Neutrophil (primary cell): ENCODE measurements around the gene ZNF786.
"Not testable (repeated sequence)": the region's sequence is repeated elsewhere in the genome, so short reads cannot be mapped to it uniquely, and the experiment has no call there.

ENCODE experiments used
- H3K27ac ChIP-seq: fragments of 200-600 bp; sonication (generic); 2 replicates; pipeline ENCODE4 v1.5.1; 2016; ENCODE audit warnings: mild to moderate bottlenecking, moderate library complexity
- H3K27me3 ChIP-seq: fragments of 200-600 bp; sonication (generic); 2 replicates; pipeline ENCODE4 v1.6.0; 2016; ENCODE audit warnings: mild to moderate bottlenecking
- H3K36me3 ChIP-seq: fragments of 200-600 bp; sonication (generic); 2 replicates; pipeline ENCODE4 v1.5.1; 2017
- H3K4me1 ChIP-seq, 2 experiments: fragments of 200-600 bp in 1 of 2; sonication (generic) in 1 of 2; 1 replicate in 1 of 2; 2 replicates in 1 of 2; pipeline versions ENCODE4 v1.5.1 to v1.6.1; 2013 to 2016; ENCODE audit warnings: low read depth in 1 of 2, low read length in 1 of 2, mild to moderate bottlenecking in 1 of 2, moderate library complexity in 1 of 2; ENCODE audit not compliant: control insufficient read depth in 1 of 2, insufficient read depth in 1 of 2
- H3K4me3 ChIP-seq, 2 experiments: fragments of 200-600 bp in 1 of 2; sonication (generic) in 1 of 2; 1 replicate in 1 of 2; 2 replicates in 1 of 2; pipeline ENCODE4 v1.5.1; 2013 to 2016; ENCODE audit warnings: low read depth in 1 of 2, low read length in 1 of 2, mild to moderate bottlenecking in 1 of 2, moderate library complexity in 1 of 2
- H3K9me3 ChIP-seq: fragments of 200-600 bp; sonication (generic); 2 replicates; pipeline ENCODE4 v1.5.1; 2016
- CTCF ChIP-seq: fragments of 200-600 bp; sonication (generic); IDR thresholded peaks from 2 replicates; pipeline ENCODE4 v1.5.1; 2016; ENCODE audit warnings: antibody characterized with exemption

Gene ZNF786

DNA sequence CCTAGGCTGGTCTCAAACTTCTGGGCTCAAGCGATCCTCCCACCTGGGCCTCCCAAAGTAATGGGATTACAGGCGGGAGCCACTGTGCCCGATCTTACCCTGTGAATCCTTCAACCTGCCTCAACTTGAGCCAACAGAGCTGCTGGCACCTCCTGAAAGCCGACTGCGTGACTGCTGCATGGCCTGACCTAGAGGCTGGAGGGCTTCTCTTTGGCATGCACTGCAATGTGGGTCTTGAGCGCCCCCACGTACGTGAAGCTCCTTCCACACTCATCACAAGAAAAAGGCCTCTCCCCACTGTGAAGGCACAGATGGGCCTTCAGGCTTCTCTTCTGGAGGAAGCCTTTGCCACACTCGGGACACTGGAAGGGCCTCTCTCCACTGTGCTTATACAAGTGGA, 12.9 kb upstream of the ZNF786 start:
- H3K27ac ChIP-seq = no peak overlapping the region
- no peaks in the 10 kb centered on the region for H3K27me3 ChIP-seq
- H3K4me3 ChIP-seq = no peak overlapping the region
- TF ChIP-seq CTCF = no peak
- no peaks in the 10 kb centered on the region for H3K9me3 ChIP-seq
- no peaks in the 10 kb centered on the region for H3K4me1 ChIP-seq
- no peaks in the 10 kb centered on the region for H3K36me3 ChIP-seq

DNA sequence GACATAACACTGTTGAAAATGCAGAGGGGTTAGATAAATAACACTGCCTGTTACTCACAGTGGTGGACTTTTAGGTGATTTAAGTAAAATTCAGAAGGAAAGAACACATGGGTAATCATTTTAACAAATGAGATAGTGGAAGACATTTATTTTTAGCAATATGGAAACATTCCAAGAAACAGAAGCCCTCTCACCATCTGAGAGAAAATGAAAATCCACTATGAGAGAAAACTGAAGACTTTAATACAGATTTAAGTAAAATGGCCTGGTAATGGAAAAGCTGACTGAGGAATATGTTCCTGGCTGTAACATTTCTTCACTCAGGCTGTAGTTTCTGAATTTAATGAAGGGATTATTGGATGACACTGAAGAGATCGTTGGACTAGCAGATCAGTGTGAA, 12.1 kb upstream of the ZNF786 start:
- Histone ChIP-seq H3K4me1 (no peaks in the 10 kb centered on the region), H3K27me3 (no peaks in the 10 kb centered on the region)
- TF ChIP-seq CTCF = no peak

DNA sequence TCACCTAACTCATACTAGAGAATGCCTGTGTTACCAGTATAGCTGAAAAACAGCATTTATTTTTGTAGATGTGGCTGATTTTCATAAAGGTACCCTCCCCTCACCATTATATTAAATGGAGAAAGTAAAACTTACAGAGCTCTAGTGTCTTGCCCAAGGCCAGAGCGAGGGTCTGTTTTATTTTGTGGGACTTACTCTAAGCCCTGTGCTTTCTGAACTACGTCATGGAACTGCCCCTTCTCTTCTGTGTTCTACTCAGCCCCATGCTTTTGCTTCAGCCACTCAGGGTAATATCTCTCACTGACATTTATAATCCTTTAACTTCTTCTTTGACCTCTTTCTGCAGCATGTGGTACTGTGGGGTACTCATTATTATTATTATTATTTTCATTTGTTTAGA, 10.3 kb upstream of the ZNF786 start:
- no peaks in the 10 kb centered on the region for H3K9me3 ChIP-seq
- TF ChIP-seq CTCF = no peak
- H3K27ac ChIP-seq = no peak overlapping the region

More for the DNA sequence above, 12.1 kb upstream of the ZNF786 start:
- Histone ChIP-seq H3K4me3 (no peak overlapping the region), H3K9me3 (no peaks in the 10 kb centered on the region), H3K27ac (no peak overlapping the region), H3K36me3 (no peaks in the 10 kb centered on the region)

DNA sequence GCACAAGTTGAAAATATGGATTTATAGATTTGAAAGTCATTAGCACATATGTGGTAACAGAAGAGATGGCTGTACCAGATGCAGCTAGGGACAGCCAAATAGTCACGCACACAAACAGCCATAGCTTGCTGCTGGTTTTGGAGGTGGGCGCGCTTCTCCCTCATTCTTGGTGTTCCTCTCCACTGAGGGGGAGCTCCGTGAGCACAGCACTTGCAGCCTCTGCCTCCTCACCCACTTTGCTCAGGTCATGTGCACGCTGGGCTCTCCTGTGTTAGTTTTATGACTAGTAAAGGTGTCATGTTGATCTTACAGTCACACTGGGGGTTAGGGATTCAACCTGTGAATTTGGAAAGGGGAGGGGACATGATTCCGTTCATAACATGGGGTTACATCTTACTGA, 8.5 kb upstream of the ZNF786 start:
- Histone ChIP-seq H3K4me1 (no peaks in the 10 kb centered on the region), H3K36me3 (no peaks in the 10 kb centered on the region), H3K4me3 (no peak overlapping the region), H3K27ac (no peak overlapping the region), H3K27me3 (no peaks in the 10 kb centered on the region), H3K9me3 (no peaks in the 10 kb centered on the region)
- TF ChIP-seq CTCF = no peak

More for the DNA sequence above, 10.3 kb upstream of the ZNF786 start:
- H3K4me3 ChIP-seq = no peak overlapping the region
- no peaks in the 10 kb centered on the region for H3K27me3 ChIP-seq
- no peaks in the 10 kb centered on the region for H3K4me1 ChIP-seq
- H3K36me3 ChIP-seq = no peaks in the 10 kb centered on the region

- no peak overlapping the region for H3K4me3 ChIP-seq
- TF ChIP-seq CTCF = no peak
Observed at GRCh38 chr7:149097088-149097487, 6.6 kb upstream of the ZNF786 start.

GRCh38 chr7:149093228-149093627, 2.7 kb upstream of the ZNF786 start:
- H3K4me1 ChIP-seq = peaks cover 22 to 24% of the 10 kb centered on the region in 2 experiments
- TF ChIP-seq CTCF = no peak
- H3K27ac ChIP-seq = no peak overlapping the region

More at GRCh38 chr7:149097088-149097487, 6.6 kb upstream of the ZNF786 start:
- no peaks in the 10 kb centered on the region for H3K4me1 ChIP-seq
- H3K27me3 ChIP-seq = no peaks in the 10 kb centered on the region
- no peak overlapping the region for H3K27ac ChIP-seq
- no peaks in the 10 kb centered on the region for H3K36me3 ChIP-seq
- no peaks in the 10 kb centered on the region for H3K9me3 ChIP-seq

DNA sequence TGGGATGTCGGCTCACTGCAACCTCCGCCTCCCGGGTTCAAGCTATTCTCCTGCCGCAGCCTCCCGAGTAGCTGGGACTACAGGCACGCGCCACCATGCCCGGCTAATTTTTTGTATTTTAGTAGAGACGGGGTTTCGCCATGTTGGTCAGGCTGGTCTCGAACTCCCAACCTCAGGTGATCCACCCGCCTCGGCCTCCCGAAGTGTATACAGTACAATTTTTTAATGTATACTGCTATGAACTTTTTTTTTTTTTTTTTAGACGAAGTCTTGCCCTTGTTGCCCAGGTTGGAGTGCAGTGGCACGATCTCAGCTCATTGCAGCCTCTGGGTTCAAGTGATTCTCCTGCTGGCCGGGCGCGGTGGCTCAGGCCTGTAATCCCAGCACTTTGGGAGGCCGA, 1.7 kb upstream of the ZNF786 start:
- not testable (repeated sequence) for H3K27ac ChIP-seq, H3K36me3 ChIP-seq, H3K4me3 ChIP-seq, H3K9me3 ChIP-seq, H3K27me3 ChIP-seq
- peaks cover 28 to 32% of the 10 kb centered on the region in 2 experiments for H3K4me1 ChIP-seq

More at GRCh38 chr7:149093228-149093627, 2.7 kb upstream of the ZNF786 start:
- no peaks in the 10 kb centered on the region for H3K9me3 ChIP-seq
- no peaks in the 10 kb centered on the region for H3K36me3 ChIP-seq
- H3K27me3 ChIP-seq = no peaks in the 10 kb centered on the region
- no peak overlapping the region for H3K4me3 ChIP-seq
